ENCODE measurements around the gene PADI2. TPM values are rescaled to one million over a fixed set of nuclear protein-coding genes. Genes with fewer than 3 reads are reported as not detected.

PADI2 gene
- 1.4 TPM for total RNA-seq
- polyA plus RNA-seq, result 3.6 TPM
- long read RNA-seq, donor 1, result 0 reads
- long read RNA-seq, donor 2, result 0 reads
- long read RNA-seq, donor 3, result 0 reads
- long read RNA-seq, donor 4, result 0 reads
- long read RNA-seq, donor 5, full-length matches to known transcripts, result 1 of 1 reads
- long read RNA-seq, donor 5, partial matches to known transcripts, result 0 of 1 reads
- long read RNA-seq, donor 5, other reads (novel, unspliced or antisense), result 0 of 1 reads
- long read RNA-seq, donor 6, result 0 reads
- long read RNA-seq, donor 7, full-length matches to known transcripts, result 2 of 2 reads
- long read RNA-seq, donor 7, partial matches to known transcripts, result 0 of 2 reads
- long read RNA-seq, donor 7, other reads (novel, unspliced or antisense), result 0 of 2 reads
- long read RNA-seq, donor 8, full-length matches to known transcripts, result 1 of 1 reads
- long read RNA-seq, donor 8, partial matches to known transcripts, result 0 of 1 reads
- long read RNA-seq, donor 8, other reads (novel, unspliced or antisense), result 0 of 1 reads
- long read RNA-seq, donor 9, result 0 reads
- long read RNA-seq, donor 10, result 0 reads

DNA sequence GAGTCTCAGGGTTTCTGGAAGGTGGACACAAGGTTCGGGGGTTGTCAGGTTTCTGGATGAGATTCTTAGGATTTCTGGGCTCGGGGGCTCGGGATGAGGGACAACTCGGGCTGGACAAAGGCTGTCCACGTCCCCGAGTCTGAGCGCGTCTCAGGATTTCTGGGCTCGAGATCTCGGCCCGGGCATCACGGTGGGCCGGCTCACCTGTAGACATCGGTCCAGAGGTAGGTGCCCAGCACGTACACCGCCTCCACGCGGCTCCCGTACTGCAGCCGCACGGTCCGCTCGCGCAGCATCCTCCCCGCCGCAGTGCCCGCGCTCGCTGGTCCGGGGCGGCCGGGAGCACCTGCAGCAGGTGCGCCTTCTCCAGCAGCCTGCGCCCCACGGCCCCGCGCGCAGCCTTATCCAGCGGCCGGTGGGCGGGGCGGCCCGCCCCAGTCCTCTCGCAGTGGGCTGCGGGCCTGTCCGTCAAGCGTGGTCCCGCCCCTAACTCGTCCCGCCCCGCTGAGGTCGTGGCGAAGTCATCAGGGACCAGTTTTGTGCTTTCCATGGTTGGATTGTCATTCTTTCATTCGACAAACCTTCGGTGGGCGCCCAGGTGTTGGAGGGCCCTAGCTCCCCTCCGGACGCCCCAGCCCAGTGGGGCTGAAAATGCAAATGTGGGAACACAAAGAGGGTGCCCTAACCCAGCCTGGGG lies at the start of gene PADI2:
Gene PADI2, minus strand, starts transcription at position 376 of the 697 bp plus-strand sequence. Its CDS starts 80 bp downstream, at position 296.
- 2% methylated on average over 58 of the region's 58 CpGs for WGBS
- Histone ChIP-seq H3K9me3 (ENCODE audit: control insufficient read depth in 2 of 2, insufficient read depth in 1 of 2, low read length in 1 of 2) (peaks cover 0 to 5% of the 10 kb centered on the region in 2 donors), H3K4me1 (ENCODE audit: control insufficient read depth in 2 of 2, insufficient read depth in 2 of 2, low read length in 2 of 2) (no peaks in the 10 kb centered on the region), H3K36me3 (ENCODE audit: control insufficient read depth in 2 of 2, insufficient read depth in 2 of 2, low read length in 1 of 2) (no peaks in the 10 kb centered on the region), H3K4me3 (ENCODE audit: low read length in 2 of 2) (no peak within 1 kb of the TSS), H3K27me3 (ENCODE audit: control insufficient read depth in 2 of 2, insufficient read depth in 1 of 2, low read length in 1 of 2) (peaks cover 20 to 59% of the 10 kb centered on the region in 2 donors), H3K27ac (ENCODE audit: low read depth in 1 of 2, low read length in 1 of 2) (no peak within 1 kb of the TSS)
- peak in 4 of 9 donors; percentile 9 to 49 (median 26) for DNase-seq (ENCODE audit: low read depth in 6 of 9, low spot score in 9 of 9)

GRCh38 chr1:17168091-17168876 lies 49.0 kb upstream of the PADI2 start:
- WGBS, result 83% methylated on average over 13 of the region's 13 CpGs
- Histone ChIP-seq H3K36me3 (ENCODE audit: control insufficient read depth in 2 of 2, insufficient read depth in 2 of 2, low read length in 1 of 2) (no peaks in the 10 kb centered on the region), H3K27me3 (ENCODE audit: control insufficient read depth in 2 of 2, insufficient read depth in 1 of 2, low read length in 1 of 2) (peaks cover 0 to 2% of the 10 kb centered on the region in 2 donors), H3K4me1 (ENCODE audit: control insufficient read depth in 2 of 2, insufficient read depth in 2 of 2, low read length in 2 of 2) (no peaks in the 10 kb centered on the region), H3K27ac (ENCODE audit: low read depth in 1 of 2, low read length in 1 of 2) (no peak overlapping the region), H3K9me3 (ENCODE audit: control insufficient read depth in 2 of 2, insufficient read depth in 1 of 2, low read length in 1 of 2) (no peaks in the 10 kb centered on the region), H3K4me3 (ENCODE audit: low read length in 2 of 2) (no peak overlapping the region)
- no peak for DNase-seq (ENCODE audit: low read depth in 6 of 9, low spot score in 9 of 9)

- Histone ChIP-seq H3K4me1 (ENCODE audit: control insufficient read depth in 2 of 2, insufficient read depth in 2 of 2, low read length in 2 of 2) (no peaks in the 10 kb centered on the region), H3K9me3 (ENCODE audit: control insufficient read depth in 2 of 2, insufficient read depth in 1 of 2, low read length in 1 of 2) (no peaks in the 10 kb centered on the region), H3K36me3 (ENCODE audit: control insufficient read depth in 2 of 2, insufficient read depth in 2 of 2, low read length in 1 of 2) (no peaks in the 10 kb centered on the region), H3K27me3 (ENCODE audit: control insufficient read depth in 2 of 2, insufficient read depth in 1 of 2, low read length in 1 of 2) (peaks cover 0 to 2% of the 10 kb centered on the region in 2 donors), H3K4me3 (ENCODE audit: low read length in 2 of 2) (no peak overlapping the region), H3K27ac (ENCODE audit: low read depth in 1 of 2, low read length in 1 of 2) (no peak overlapping the region)
- DNase-seq (ENCODE audit: low read depth in 6 of 9, low spot score in 9 of 9), result no peak
- 93% methylated on average over 5 of the region's 5 CpGs for WGBS
Measured at GRCh38 chr1:17167786-17168090, 48.5 kb upstream of the PADI2 start.

DNA sequence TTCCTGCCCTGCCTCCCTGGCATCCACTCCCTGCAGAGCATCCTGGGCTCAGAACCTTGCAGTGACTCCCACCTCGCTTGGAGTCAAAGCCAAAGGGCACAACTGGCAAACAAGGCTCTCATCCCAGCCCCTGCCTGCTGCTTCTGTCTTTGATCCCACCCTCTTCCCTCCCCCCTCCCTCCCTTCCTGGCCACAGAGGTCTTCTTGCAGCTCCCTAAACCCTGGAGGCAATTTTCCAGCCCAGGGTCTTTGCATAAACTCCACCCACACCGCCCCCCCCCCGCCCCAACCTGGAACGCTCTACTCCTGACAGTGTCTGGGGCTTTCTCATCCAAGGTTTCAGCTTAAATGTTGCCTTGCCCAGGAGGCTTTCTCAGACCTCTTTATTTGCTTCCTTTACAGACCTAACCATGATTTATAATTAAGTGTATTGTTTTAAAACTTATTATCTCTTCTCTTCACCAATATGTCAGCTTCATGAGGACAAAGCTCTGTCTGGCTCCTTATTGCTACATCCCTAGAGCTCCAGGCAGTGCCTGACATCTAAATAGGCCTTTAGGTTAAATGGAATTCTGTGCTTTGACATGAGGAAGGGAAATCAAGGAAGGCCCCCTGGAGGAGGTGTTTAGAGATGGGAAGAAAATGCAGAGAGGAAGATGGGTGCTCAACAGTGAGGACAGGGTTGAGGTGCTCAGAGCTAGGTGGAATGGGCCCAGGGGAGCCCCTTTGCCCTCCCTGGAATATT lies 48.0 kb upstream of the PADI2 start:
- WGBS, result 88% methylated on average over 4 of the region's 4 CpGs
- peaks cover 0 to 2% of the 10 kb centered on the region in 2 donors for H3K27me3 ChIP-seq (ENCODE audit: control insufficient read depth in 2 of 2, insufficient read depth in 1 of 2, low read length in 1 of 2)
- no peaks in the 10 kb centered on the region for H3K36me3 ChIP-seq (ENCODE audit: control insufficient read depth in 2 of 2, insufficient read depth in 2 of 2, low read length in 1 of 2)
- no peak for DNase-seq (ENCODE audit: low read depth in 6 of 9, low spot score in 9 of 9)
- H3K9me3 ChIP-seq (ENCODE audit: control insufficient read depth in 2 of 2, insufficient read depth in 1 of 2, low read length in 1 of 2), result no peaks in the 10 kb centered on the region
- no peaks in the 10 kb centered on the region for H3K4me1 ChIP-seq (ENCODE audit: control insufficient read depth in 2 of 2, insufficient read depth in 2 of 2, low read length in 2 of 2)
- no peak overlapping the region for H3K27ac ChIP-seq (ENCODE audit: low read depth in 1 of 2, low read length in 1 of 2)
- H3K4me3 ChIP-seq (ENCODE audit: low read length in 2 of 2), result no peak overlapping the region

GRCh38 chr1:17165823-17166222 lies 46.6 kb upstream of the PADI2 start:
- no peak for DNase-seq (ENCODE audit: low read depth in 6 of 9, low spot score in 9 of 9)
- WGBS, result 89% methylated on average over 1 of the region's 1 CpG
- H3K27me3 ChIP-seq (ENCODE audit: control insufficient read depth in 2 of 2, insufficient read depth in 1 of 2, low read length in 1 of 2), result peaks cover 0 to 2% of the 10 kb centered on the region in 2 donors

GRCh38 chr1:17163789-17164666 lies 44.8 kb upstream of the PADI2 start:
- peaks cover 0 to 2% of the 10 kb centered on the region in 2 donors for H3K27me3 ChIP-seq (ENCODE audit: control insufficient read depth in 2 of 2, insufficient read depth in 1 of 2, low read length in 1 of 2)
- H3K9me3 ChIP-seq (ENCODE audit: control insufficient read depth in 2 of 2, insufficient read depth in 1 of 2, low read length in 1 of 2), result no peaks in the 10 kb centered on the region
- H3K4me3 ChIP-seq (ENCODE audit: low read length in 2 of 2), result no peak overlapping the region
- no peak overlapping the region for H3K27ac ChIP-seq (ENCODE audit: low read depth in 1 of 2, low read length in 1 of 2)
- H3K36me3 ChIP-seq (ENCODE audit: control insufficient read depth in 2 of 2, insufficient read depth in 2 of 2, low read length in 1 of 2), result no peaks in the 10 kb centered on the region
- WGBS, result 90% methylated on average over 16 of the region's 16 CpGs
- DNase-seq (ENCODE audit: low read depth in 6 of 9, low spot score in 9 of 9), result no peak
- H3K4me1 ChIP-seq (ENCODE audit: control insufficient read depth in 2 of 2, insufficient read depth in 2 of 2, low read length in 2 of 2), result no peaks in the 10 kb centered on the region

More at GRCh38 chr1:17165823-17166222, 46.6 kb upstream of the PADI2 start:
- no peaks in the 10 kb centered on the region for H3K4me1 ChIP-seq (ENCODE audit: control insufficient read depth in 2 of 2, insufficient read depth in 2 of 2, low read length in 2 of 2)
- no peak overlapping the region for H3K27ac ChIP-seq (ENCODE audit: low read depth in 1 of 2, low read length in 1 of 2)
- H3K4me3 ChIP-seq (ENCODE audit: low read length in 2 of 2), result no peak overlapping the region
- no peaks in the 10 kb centered on the region for H3K9me3 ChIP-seq (ENCODE audit: control insufficient read depth in 2 of 2, insufficient read depth in 1 of 2, low read length in 1 of 2)
- no peaks in the 10 kb centered on the region for H3K36me3 ChIP-seq (ENCODE audit: control insufficient read depth in 2 of 2, insufficient read depth in 2 of 2, low read length in 1 of 2)

DNA sequence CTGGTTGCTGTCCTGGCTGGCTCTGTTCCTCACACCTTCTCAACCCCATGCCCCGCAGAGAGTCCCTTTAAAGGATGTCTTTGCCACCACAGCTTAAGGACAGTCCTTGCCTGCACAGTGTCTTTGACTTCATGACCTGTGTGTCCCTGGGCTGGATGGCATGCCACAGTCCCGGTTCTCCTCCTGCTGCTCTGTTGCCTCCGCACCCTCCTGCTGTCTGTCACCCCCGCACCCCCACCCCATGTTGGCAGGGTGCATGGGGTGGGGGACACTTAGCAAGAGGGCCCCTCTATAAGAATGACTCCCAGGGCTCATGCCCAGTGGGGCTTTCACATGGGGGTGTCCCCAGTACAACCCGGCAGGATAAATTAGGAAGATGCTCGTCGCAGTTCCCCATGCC lies 44.1 kb upstream of the PADI2 start:
- Histone ChIP-seq H3K36me3 (ENCODE audit: control insufficient read depth in 2 of 2, insufficient read depth in 2 of 2, low read length in 1 of 2) (no peaks in the 10 kb centered on the region), H3K27me3 (ENCODE audit: control insufficient read depth in 2 of 2, insufficient read depth in 1 of 2, low read length in 1 of 2) (peaks cover 0 to 2% of the 10 kb centered on the region in 2 donors), H3K4me1 (ENCODE audit: control insufficient read depth in 2 of 2, insufficient read depth in 2 of 2, low read length in 2 of 2) (no peaks in the 10 kb centered on the region), H3K9me3 (ENCODE audit: control insufficient read depth in 2 of 2, insufficient read depth in 1 of 2, low read length in 1 of 2) (no peaks in the 10 kb centered on the region), H3K4me3 (ENCODE audit: low read length in 2 of 2) (no peak overlapping the region), H3K27ac (ENCODE audit: low read depth in 1 of 2, low read length in 1 of 2) (no peak overlapping the region)
- DNase-seq (ENCODE audit: low read depth in 6 of 9, low spot score in 9 of 9), result no peak
- 97% methylated on average over 7 of the region's 7 CpGs for WGBS

- H3K9me3 ChIP-seq (ENCODE audit: control insufficient read depth in 2 of 2, insufficient read depth in 1 of 2, low read length in 1 of 2), result no peaks in the 10 kb centered on the region
- H3K27me3 ChIP-seq (ENCODE audit: control insufficient read depth in 2 of 2, insufficient read depth in 1 of 2, low read length in 1 of 2), result peaks cover 0 to 2% of the 10 kb centered on the region in 2 donors
- no peaks in the 10 kb centered on the region for H3K36me3 ChIP-seq (ENCODE audit: control insufficient read depth in 2 of 2, insufficient read depth in 2 of 2, low read length in 1 of 2)
- DNase-seq (ENCODE audit: low read depth in 6 of 9, low spot score in 9 of 9), result no peak
- H3K4me3 ChIP-seq (ENCODE audit: low read length in 2 of 2), result no peak overlapping the region
- H3K4me1 ChIP-seq (ENCODE audit: control insufficient read depth in 2 of 2, insufficient read depth in 2 of 2, low read length in 2 of 2), result no peaks in the 10 kb centered on the region
- no peak overlapping the region for H3K27ac ChIP-seq (ENCODE audit: low read depth in 1 of 2, low read length in 1 of 2)
- WGBS, result 98% methylated on average over 7 of the region's 7 CpGs
Measured at GRCh38 chr1:17162941-17163340, 43.7 kb upstream of the PADI2 start.

Data from thymus (tissue), 14 donors.